A673 (cell line): ENCODE data around the gene ACY1. TPM values are rescaled to one million over a fixed set of nuclear protein-coding genes. Genes with fewer than 3 reads are reported as not detected.

Experiments
- BruUV-seq: library from RNA; stranded (reverse); fragments of 400-500 nt; replicated peaks from 2 replicates; lab custom pipeline; 2021; lab: Mats Ljungman, UMichigan
- CTCF ChIA-PET: fragments of 300-600 bp; sonication (Branson Sonifier 250); formaldehyde crosslinking; loops from one replicate; lab custom pipeline; 2022; ENCODE audit warnings: antibody characterized with exemption; lab: Charles Lee
- POLR2A ChIA-PET: fragments of 300-600 bp; sonication (Branson Sonifier 250); formaldehyde crosslinking; loops from one replicate; lab custom pipeline; 2022; ENCODE audit warnings: antibody characterized with exemption; ENCODE audit not compliant: low non-redundant PET; lab: Charles Lee
- DNase-seq: peaks from one replicate; pipeline ENCODE4 v3.0.0-alpha.2; 2015; ENCODE audit warnings: low spot score
- H3K27ac ChIP-seq: fragments of 200-600 bp; sonication (generic); 2 replicates; pipeline ENCODE4 v1.5.1; 2016; ENCODE audit warnings: mixed run types, low read depth, mild to moderate bottlenecking, mixed read lengths, antibody characterized with exemption, low read length; ENCODE audit not compliant: poor library complexity, severe bottlenecking
- H3K27me3 ChIP-seq: fragments of 200-600 bp; sonication (generic); replicated peaks from 2 replicates; pipeline ENCODE4 v1.6.1; 2017; ENCODE audit warnings: mixed run types, low read depth, mild to moderate bottlenecking, mixed read lengths, antibody characterized with exemption, low read length; ENCODE audit not compliant: insufficient read depth, poor library complexity
- H3K36me3 ChIP-seq: fragments of 200-600 bp; sonication (generic); 2 replicates; pipeline ENCODE4 v1.6.1; 2016; ENCODE audit warnings: mixed run types, mild to moderate bottlenecking, mixed read lengths, antibody characterized with exemption, low read length; ENCODE audit not compliant: insufficient read depth, poor library complexity, severe bottlenecking
- H3K4me1 ChIP-seq: fragments of 200-600 bp; sonication (generic); 2 replicates; pipeline ENCODE4 v1.6.1; 2017; ENCODE audit warnings: mixed run types, mild to moderate bottlenecking, mixed read lengths, antibody characterized with exemption, low read length; ENCODE audit not compliant: insufficient read depth, poor library complexity, severe bottlenecking
- H3K4me3 ChIP-seq: fragments of 200-600 bp; sonication (generic); 2 replicates; pipeline ENCODE4 v1.5.1; 2016; ENCODE audit warnings: low read depth, mixed run types, mild to moderate bottlenecking, mixed read lengths, low read length; ENCODE audit not compliant: poor library complexity, severe bottlenecking
- H3K9me3 ChIP-seq: fragments of 200-600 bp; sonication (generic); 2 replicates; pipeline ENCODE4 v1.6.1; 2016; ENCODE audit warnings: mixed run types, low read depth, mild to moderate bottlenecking, mixed read lengths, antibody characterized with exemption, low read length; ENCODE audit not compliant: poor library complexity, severe bottlenecking
- CTCF ChIP-seq: fragments of 300-800, 200-600 bp; sonication (generic); conservative IDR thresholded peaks from 2 replicates; pipeline ENCODE4 v1.5.1; 2017; ENCODE audit warnings: low read depth, mild to moderate bottlenecking, antibody characterized with exemption, low read length, moderate library complexity, mixed read lengths
- EZH2 ChIP-seq: fragments of 200-600 bp; sonication (generic); IDR thresholded peaks from 2 replicates; pipeline ENCODE4 v1.6.1; 2017; ENCODE audit warnings: borderline replicate concordance, low read depth, mild to moderate bottlenecking, mixed read lengths, antibody characterized with exemption, low read length; ENCODE audit not compliant: poor library complexity, severe bottlenecking
- intact Hi-C: fragments of 100-400 bp; cut with micrococcal nuclease; formaldehyde crosslinking; loops from one replicate; pipeline ENCODE4 v1.10.0; 2022; ENCODE audit not compliant: unreplicated experiment
- total RNA-seq: library from RNA; stranded (reverse); gene quantifications from 2 replicates; pipeline ENCODE4 v1.2.3, GENCODE V29; 2021

The ACY1 gene
- total RNA-seq, 1 experiment from 2014 or later: 6.4 TPM

GRCh38 chr3:51969841-51970240, 13.5 kb upstream of the ACY1 start:
- no peaks in the 10 kb centered on the region for H3K9me3 ChIP-seq
- no TSS peak for BruUV-seq
- POLR2A ChIA-PET: no interaction called here
- H3K36me3 ChIP-seq: no peaks in the 10 kb centered on the region
- intact Hi-C loops: no loop called here
- no peaks in the 10 kb centered on the region for H3K27me3 ChIP-seq
- H3K27ac ChIP-seq: no peak overlapping the region
- peaks cover 8% of the 10 kb centered on the region for H3K4me1 ChIP-seq
- no peak overlapping the region for H3K4me3 ChIP-seq
- TF ChIP-seq EZH2: no peak
- no peak for TF ChIP-seq CTCF
- no peak for DNase-seq
- CTCF ChIA-PET: no interaction called here

- CTCF ChIA-PET: no interaction called here
- DNase-seq: no peak
- intact Hi-C loops: no loop called here
- H3K27me3 ChIP-seq: no peaks in the 10 kb centered on the region
- H3K9me3 ChIP-seq: no peaks in the 10 kb centered on the region
- H3K4me1 ChIP-seq: peaks cover 8% of the 10 kb centered on the region
- TF ChIP-seq CTCF (no peak), EZH2 (no peak)
- no peak overlapping the region for H3K27ac ChIP-seq
- no peak overlapping the region for H3K4me3 ChIP-seq
- no peaks in the 10 kb centered on the region for H3K36me3 ChIP-seq
- no TSS peak for BruUV-seq
- POLR2A ChIA-PET: no interaction called here
Observed at GRCh38 chr3:51970606-51971300, 12.6 kb upstream of the ACY1 start.

- Histone ChIP-seq H3K4me3 (no peak overlapping the region), H3K27me3 (no peaks in the 10 kb centered on the region), H3K36me3 (no peaks in the 10 kb centered on the region), H3K9me3 (no peaks in the 10 kb centered on the region), H3K4me1 (peaks cover 8% of the 10 kb centered on the region), H3K27ac (no peak overlapping the region)
- no TSS peak for BruUV-seq
- intact Hi-C loops: no loop called here
- POLR2A ChIA-PET: no interaction called here
- TF ChIP-seq CTCF (no peak), EZH2 (no peak)
- CTCF ChIA-PET: interaction anchor here (0.6 kb wide), 1 partner anchor 14 kb away, joined by 4 read pairs; no protein-coding TSS in a partner anchor
- DNase-seq: no peak
Observed at GRCh38 chr3:51971350-51971749, 12.0 kb upstream of the ACY1 start.
